T-helper 2 cell treated with Interferon-gamma antibody and Interleukin-4, amounts not matched to agents 100 ng/mL and 5 ng/mL, for 36 hours (primary cell): ENCODE measurements around the gene ADARB2. TPM values are rescaled to one million over a fixed set of nuclear protein-coding genes. Genes with fewer than 3 reads are reported as not detected.
"Not testable (repeated sequence)": the region's sequence is repeated elsewhere in the genome, so short reads cannot be mapped to it uniquely, and the experiment has no call there.

ENCODE experiments used
- intact Hi-C: fragments of 100-400 bp; cut with micrococcal nuclease; formaldehyde crosslinking; loops from one replicate; pipeline ENCODE4 v1.15.1; 2023
- total RNA-seq: library from RNA; stranded (reverse); gene quantifications from 2 replicates; pipeline ENCODE4 v1.2.3, GENCODE V29; 2022

The ADARB2 gene
- total RNA-seq, 1 donor from 2014 or later: not detected

DNA sequence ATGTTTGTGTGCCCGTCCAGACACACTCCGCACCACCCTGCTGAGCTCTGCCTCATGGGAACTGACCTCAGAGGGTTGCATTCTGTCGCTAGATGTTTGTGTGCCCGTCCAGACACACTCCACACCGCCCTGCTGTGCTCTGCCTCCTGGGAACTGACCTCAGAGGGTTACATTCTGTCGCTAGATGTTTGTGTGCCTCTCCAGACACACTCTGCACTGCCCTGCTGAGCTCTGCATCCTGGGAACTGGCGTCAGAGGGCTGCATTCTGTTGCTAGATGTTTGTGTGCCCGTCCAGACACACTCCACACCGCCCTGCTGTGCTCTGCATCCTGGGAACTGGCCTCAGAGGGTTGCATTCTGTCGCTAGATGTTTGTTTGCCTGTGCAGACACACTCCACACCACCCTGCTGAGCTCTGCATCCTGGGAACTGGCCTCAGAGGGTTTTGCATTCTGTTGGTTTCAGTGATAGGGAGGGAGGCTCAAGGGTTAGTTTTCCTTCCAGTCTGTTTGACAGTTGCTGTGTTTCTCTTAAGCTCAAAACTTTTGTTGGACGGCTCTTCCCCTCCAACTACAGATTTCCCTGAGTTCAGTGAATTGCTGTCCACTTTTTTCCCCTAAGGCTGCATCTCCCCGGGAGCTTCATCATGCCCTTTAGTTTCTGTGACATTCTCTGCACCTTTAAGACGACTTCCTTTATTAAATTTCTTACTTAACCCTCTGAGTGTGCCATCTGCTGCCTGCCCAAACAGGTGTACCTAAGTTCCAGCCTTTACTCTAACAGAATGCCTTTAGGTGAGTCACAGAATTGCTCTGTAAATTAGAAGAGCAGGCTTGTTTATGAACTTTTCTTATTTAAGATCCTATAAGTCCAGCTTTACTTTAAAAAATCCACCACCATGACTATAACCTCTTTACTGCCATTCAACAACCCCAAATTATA is 119.7 kb downstream of the ADARB2 start:
- intact Hi-C loops: not testable (repeated sequence)

DNA sequence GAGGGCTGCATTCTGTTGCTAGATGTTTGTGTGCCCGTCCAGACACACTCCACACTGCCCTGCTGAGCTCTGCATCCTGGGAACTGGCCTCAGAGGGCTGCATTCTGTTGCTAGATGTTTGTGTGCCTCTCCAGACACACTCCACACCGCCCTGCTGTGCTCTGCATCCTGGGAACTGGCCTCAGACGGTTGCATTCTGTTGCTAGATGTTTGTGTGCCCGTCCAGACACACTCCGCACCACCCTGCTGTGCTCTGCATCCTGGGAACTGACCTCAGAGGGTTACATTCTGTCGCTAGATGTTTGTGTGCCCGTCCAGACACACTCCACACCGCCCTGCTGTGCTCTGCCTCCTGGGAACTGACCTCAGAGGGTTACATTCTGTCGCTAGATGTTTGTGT is 120.6 kb downstream of the ADARB2 start:
- intact Hi-C loops: not testable (repeated sequence)

DNA sequence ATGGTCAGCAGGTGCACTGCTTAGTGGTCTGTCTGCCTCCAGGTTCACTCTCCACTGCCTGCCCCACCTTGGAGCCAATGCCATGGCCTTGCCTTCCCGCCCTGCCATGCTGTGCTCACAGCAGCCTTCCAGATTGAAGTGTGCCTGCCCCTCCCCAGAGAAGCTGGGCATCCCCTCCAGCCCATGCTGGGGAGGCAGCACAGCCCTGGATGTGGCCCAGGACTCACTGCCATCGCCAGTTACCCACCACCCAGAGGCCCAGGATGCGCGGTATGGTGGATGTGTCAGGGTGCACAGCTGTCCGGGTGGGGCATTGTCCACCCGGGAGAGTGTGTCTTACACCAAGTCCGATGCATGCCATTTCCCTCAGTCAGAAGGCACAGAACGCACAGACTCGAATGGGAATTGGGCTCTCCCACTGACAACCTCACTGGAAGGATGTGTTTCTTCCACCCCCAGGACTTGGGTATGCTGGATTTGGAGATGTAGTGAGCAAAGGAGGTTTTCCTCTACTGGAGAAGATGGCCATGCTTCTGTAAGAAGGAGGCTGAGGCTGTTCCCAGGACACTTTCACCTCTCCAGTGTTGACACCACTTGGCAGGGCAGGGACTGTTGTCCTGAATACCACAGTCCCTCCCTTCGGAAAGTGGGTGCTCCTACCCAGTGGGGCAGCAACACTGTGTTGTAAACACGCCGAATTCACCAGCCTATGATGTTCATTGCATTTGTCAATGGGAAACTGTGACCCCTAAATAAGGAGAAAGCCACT is 122.0 kb downstream of the ADARB2 start:
- intact Hi-C loops: no loop called here

DNA sequence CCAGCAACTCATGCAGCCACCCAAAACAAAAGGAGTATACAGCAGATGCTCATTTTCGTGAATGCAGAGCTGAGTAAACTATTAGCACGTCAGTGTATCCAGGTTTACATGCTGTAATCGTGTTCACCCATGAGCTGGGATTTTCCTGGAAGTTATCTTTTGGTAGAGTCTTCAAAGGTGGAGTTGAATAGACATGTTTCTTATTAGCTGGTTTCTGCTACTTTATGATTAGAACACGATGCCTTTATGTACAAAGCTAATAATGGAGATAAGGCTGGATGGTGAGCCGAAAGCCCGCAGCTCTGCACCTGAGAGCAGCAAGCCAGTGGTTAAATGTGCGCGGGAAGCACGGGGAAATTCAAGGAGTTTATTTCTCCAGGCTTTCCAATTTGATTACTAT is 123.8 kb downstream of the ADARB2 start:
- intact Hi-C loops: no loop called here

DNA sequence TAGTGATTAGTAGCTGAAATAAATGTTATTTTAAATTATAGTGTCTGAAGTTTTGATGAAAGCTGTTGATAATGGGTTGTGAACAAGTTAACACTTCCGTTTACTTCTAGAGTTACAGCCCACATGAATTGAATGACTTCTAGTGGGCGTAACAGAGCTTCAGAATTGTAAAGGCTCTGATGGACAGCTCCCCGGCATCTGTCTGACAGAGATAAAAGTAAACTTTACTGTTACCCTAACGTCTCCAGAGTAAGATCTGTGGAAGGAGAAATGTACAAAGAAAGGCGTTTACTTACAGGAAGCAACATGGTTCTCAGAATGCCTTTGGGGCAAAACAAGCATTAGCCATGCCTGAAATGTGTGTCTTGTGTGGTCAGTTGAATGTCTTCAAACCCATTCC is 124.4 kb downstream of the ADARB2 start:
- intact Hi-C loops: no loop called here

DNA sequence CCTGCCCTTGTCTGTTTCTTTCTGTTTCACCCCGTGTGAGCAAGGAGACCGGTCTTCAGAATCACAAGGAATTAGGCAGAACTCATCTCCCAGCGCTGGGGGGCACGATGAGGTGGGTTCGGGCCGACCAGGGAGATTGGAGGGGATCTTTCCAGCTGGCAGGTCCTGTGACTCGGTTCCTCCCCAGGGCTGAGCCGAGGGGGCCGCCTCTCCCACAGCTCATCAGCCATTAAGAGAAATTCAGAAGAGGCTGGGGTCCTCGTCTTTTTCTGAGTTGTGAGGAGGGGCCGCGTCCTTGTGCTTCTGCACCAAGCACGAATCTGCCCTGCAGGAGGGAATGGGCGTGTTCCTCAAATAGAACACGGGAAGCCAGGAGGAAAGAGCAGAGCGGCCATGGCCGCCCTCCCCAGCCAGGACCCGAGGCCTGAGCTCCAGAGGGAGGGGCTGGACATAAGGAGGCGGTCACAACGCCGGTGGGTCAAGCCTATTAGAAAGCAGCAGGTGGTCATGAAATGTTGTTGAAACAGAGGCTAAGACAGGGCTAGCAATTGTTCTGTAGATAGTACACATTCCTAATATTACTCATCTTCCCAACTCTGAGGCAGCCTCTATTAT is 125.3 kb downstream of the ADARB2 start:
- intact Hi-C loops: no loop called here

DNA sequence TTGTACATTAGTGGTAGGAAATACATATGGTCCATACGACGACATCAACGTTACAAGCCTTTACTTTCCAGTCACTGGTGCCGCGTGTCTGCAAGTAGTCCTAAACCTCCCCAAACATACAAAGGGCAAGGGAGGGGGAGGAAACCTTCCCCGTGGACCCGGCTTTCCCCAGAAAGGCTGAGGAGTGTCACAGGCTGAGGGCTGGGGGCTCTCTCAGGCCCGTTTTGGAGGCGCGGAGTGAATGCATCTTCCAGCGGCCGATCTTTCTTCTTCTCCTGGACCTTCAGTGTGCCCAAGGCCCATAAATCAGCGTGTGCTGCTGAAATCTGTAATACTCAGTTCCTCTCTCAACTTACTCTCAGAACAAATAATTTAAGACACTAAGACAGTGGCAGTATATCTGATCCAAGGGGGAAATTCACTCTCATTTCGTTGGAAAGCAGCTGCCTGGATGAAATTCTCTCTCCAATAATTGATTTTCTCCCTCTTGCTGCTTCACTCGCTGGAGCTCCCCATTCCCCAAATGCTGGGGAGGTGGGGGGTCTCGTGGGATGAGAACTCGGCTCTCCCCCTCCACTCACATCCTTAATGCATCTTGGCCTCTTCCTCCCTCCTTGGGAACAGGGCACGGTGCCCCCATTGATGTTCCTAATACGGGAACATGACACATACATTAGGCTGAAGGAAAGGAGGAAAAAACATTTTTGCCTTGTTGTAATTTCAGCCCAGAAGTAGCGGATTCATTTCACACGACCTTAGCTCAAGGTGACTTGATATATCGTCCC is 126.1 kb downstream of the ADARB2 start:
- intact Hi-C loops: no loop called here

DNA sequence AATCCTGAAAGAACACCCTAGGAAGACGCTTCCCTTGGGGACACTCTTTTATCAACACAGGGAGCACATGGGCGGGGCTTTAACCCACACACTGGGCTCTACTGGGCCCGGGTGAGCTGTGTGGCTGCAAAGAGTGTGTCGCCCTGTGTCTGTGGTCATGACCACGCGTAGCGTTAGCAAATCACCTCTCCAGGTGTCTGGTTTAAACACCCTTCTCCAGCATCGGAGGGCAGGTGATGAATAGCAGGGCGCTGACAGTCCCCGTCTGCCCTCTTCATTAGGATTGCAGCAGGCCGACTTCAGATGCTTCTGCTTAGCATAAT is 127.7 kb downstream of the ADARB2 start:
- intact Hi-C loops: no loop called here

DNA sequence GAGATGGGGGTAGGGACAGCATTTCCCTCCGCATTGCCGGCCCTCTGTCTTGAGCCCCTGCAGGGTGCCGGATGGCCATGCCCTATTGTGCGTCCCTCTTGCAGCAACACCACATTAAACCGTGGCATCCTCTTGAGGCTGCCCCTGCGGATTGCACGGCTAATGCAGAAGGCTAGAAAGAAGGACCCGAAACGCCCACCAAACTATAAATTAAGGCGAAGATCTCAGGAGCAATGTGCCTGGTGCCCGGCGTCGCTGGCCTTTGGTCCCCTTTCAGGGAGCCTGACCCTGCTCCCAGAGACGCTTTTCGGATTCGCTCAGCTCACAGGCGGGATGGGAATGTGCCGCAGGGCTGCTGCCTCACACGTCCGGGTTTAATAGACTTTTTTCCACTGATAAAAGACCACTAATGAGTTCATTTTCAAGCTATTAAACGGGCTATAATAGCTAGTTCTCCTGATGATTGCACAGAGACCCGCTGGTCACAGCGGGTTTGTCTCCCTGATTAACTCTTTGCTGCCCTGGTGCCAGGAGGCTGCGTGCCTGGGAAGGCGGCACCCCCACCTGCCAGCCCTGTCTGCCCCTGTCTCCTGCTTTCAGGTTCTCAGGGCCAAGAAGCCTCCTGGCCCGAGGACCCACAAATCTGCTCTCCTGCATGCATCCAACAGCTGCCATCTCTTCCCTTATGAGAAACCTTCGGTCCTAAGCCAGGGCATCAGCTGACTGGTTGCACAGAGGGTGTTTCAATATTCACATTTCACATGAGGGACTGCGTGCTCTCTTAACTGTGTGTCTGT is 128.3 kb downstream of the ADARB2 start:
- intact Hi-C loops: no loop called here

DNA sequence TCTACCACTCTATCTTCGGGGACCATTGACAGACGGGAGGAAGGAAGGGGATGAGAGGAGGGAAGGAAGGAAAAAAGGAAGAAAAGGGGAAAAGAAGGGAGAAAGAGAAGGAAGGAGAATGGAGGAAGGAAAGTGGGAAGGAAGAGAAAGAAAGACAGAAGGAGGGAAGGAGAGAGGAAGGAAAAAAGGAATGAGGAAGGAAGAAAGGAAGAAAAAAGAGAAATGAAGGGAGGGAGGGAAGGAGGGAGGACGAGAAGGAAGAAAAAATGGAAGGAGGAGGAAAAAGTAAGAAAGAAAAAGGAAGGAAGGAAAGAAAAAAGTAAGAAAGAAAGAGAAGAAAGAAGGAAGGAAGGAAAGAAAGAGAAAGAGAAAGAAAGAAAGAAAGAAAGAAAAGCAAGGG is 128.9 kb downstream of the ADARB2 start:
- intact Hi-C loops: no loop called here

DNA sequence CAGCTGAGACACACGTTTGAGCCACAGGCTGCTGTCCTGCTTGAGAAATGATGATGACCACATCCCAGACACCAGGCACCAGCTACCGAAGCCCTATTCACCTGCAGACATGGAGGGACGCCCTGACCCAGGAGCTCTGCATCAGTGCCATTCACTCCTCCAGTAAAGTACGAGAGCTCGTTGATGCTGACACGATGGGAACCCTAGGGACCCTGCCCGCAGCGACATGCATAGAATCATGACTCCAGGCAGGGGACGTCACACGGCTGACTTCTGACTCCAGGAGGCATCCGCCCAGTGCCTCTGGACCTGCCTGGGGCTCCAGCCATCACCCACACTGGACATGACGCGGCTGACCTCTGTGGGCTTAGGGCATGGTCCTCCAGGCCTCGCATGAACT is 129.9 kb downstream of the ADARB2 start:
- intact Hi-C loops: no loop called here

DNA sequence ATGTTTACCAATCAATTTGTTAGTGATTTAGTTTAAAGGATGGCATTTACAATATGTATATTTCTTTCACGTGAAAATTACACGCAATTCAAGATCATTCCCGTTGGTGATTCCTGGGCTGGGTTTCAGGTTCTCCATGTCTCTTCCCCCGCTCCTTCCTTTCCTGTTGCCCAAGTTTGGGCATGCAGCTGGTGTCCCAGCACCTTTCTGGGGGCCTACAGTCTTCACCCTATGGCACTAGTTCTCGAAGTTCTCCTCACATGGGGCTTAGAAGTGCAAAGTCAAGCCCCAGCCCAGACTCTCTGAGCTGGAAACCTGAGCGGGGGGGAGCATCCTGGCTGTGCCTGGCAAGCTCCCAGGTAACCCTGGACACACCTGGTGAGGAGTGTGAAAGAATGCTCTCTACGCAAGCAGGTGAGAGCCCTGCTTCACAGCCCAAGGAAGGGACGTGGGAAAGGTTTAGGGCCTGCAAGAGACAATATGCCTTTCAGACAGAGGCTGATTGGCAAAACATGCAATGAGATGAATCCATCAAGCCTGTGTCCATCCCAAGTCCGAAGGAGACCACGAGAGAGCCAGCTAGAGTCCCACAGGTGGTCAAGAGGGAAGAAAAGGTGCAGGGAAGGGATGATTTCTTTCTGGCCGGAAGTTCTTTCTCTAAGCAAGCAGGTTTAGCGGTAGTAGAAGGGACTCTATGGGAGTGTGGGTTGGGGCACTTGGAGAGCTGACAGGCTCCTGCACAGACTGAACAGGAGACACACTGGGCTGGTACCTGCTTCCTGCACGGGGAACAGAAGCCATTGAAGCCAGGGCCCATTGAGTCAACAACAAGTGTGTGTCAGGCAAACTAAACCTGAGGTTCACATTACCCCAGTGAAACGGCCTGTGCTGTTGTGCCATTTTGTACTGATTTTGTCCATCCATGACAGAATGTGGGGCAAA is 131.1 kb downstream of the ADARB2 start:
- intact Hi-C loops: no loop called here

DNA sequence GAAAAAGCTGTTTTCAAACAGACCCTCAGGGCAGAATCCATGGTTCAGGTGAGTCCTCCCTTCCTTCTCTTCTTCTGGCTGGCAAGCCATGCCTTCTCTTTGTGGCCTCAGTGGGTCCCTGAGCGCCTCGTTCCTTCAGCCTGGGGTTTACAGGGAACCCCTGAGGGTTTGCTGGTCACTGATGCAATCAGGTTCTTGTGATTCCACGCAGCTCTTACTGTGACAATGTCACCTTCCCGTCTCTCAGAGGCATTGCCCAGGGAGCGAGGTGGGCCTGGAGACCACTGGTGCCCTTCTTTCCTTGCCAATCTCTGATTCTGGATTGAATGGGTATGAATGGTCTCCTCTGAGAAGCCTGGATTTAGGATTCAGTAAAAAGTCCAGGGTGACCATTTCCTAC is 132.2 kb downstream of the ADARB2 start:
- intact Hi-C loops: no loop called here

DNA sequence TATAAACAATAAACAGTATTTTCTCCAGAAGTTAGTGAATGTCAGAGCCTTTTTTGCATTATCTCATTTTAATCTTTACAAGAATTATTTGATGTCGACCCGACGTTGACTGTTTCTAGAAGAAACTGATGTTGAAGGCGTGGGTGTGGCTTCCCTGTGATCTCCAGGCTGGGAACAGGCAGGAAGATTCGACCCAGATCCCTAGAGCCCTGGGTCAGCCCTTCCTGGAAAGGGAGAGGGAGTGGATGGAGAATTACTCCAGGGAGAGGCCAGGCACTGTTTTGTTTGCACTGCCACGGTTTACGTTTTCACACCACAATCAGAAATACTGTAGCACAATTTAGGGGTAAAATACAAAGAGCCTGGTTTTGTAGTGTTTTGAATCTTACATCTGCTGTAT is 133.1 kb downstream of the ADARB2 start:
- intact Hi-C loops: no loop called here

DNA sequence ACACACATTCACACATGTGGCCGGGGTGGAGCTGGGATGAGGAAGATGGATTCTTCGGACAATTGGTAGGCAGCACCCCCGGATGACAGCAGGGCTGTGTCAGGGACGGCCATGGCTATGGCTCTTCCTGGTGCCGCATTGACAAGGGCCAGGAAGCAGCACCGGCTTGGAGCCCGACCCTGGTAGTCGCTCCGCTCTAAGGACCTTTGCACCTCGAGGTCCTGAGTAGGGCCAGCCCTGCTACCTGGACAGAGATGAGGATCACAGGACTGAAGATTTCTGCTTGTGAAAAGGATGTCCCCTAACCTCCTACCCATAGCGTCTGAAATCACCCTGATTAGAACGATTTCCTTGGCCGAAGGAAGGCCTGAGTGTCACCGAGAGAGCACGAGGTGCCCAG is 134.1 kb downstream of the ADARB2 start:
- intact Hi-C loops: no loop called here

DNA sequence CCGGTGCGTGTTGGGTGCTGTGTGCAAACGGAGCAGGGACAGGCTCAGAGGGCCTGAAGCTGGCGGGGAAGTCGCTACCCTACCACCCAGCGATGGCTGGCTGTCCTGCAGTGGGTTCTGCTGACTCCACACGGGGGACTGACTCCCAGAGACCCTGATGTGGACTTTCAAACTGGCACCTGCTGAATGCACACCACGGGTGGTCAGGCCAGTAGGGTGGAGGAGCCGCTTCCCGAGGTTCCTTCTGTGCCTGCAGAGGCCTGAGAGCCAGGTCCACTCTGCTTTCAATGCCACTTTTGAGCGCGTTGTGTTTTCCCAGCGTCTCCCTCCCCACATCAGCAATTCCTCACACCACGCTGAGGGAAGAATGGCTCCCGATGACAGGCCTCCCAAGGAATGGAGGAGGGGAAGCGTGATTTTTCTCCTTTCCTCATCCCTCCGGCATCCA is 135.3 kb downstream of the ADARB2 start:
- intact Hi-C loops: no loop called here

DNA sequence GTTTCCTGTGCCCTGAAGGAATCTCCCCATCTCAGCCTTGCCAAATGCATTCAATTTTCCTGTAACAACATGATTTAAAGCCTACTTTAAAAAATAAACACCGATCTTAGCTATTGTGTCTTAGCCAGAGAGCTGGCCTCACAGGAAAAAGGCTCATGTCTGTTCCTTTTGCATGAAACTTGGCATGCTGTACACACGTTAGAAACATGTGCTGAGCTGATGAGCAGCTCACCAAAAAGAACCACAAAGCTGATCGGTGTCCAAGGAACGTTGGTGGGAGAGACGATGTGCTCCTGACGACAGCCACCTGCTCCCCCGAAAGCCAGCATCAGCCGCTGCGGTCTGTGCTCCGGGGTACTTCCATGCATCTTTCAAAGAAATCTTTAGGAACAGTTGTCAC is 135.9 kb downstream of the ADARB2 start:
- intact Hi-C loops: no loop called here

DNA sequence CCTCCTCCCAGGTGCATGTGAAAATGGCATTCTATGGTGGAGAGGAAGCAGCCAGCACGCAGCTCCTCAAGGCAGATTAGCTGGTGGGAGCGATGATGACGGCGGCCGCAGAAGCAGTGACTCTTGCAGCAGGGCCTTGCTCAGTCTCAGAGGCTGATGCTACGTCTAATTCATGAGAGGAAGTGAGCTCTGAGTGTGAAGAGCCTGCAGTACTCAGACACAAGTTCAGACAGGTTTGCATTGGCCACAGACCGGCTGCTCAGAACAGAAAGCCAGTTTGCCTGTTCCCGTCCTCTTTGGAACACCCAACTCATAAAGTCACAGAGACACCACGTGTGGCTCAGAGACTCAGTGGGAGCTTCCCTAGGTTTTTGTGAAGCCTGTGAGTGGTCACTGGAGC is 136.5 kb downstream of the ADARB2 start:
- intact Hi-C loops: no loop called here

DNA sequence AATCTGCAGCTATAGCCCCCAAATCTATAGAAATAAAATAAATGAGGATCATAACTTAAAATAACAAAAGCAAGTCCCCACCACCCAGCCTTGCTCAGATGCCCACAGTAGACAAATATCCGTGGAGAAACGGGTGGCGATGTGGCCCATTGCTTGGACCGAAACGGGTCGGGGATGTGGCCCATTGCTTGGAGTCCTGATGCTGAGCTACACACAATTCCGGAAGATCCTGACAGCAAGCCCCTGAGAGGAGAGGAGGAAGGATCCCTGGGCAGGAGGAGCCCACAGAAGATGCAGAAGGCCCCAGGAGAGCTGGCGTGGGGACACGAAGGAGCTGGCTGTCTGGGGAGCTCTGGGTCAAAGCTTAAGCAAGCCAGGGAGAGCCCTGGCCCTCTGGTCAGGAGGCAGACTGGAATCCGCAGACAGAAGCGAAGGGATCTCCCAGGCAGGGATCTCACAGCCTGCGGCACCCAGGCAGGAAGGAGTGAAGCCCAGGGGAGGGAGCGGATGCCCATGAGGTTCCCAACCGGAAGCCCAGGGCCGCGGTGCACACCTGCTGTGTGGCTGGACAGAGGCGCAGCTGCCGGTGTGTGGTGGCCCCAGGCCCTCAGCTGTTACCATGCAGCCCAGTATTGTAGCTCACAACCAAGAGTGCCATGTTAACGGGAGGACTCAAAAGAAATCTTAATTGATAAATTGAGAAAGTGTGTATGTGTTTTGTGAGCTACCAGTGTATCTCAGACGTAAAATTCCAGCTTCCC is 138.8 kb downstream of the ADARB2 start:
- intact Hi-C loops: no loop called here
